Hepatocyte (in vitro differentiated cells): Measurements from ENCODE around the gene ITGA7.

Source experiments
- CTCF ChIP-seq: fragments of 200-600 bp; sonication (generic); IDR thresholded peaks from 2 replicates; pipeline ENCODE4 v1.5.1; 2016; ENCODE audit warnings: antibody characterized with exemption, mild to moderate bottlenecking; ENCODE audit not compliant: poor library complexity
- EZH2 ChIP-seq: fragments of 200-600 bp; sonication (generic); IDR thresholded peaks from 2 replicates; pipeline ENCODE4 v1.6.1; 2016; ENCODE audit warnings: antibody characterized with exemption, mild to moderate bottlenecking, borderline replicate concordance
- EZH2phosphoT487 ChIP-seq: fragments of 200-600 bp; sonication (generic); IDR thresholded peaks from one replicate; pipeline ENCODE4 v1.6.1; 2018; ENCODE audit warnings: antibody characterized with exemption, mild to moderate bottlenecking, low read depth, moderate library complexity; ENCODE audit not compliant: unreplicated experiment, severe bottlenecking

GRCh38 chr12:55700255-55701018 is 7.3 kb downstream of the ITGA7 start:
- TF ChIP-seq EZH2, result no peak
- TF ChIP-seq CTCF, result no peak
- TF ChIP-seq EZH2phosphoT487, result no peak
